OCI-LY3 (cell line): ENCODE data around the gene NPRL2.

Experiments
- H2AFZ ChIP-seq: fragments of 200-600, 300-600 bp; shearing (Covaris generic); 2 replicates; pipeline ENCODE4 v1.6.0; 2014; ENCODE audit warnings: antibody characterized with exemption, low read depth, low read length
- H3K27ac ChIP-seq: fragments of 200-600, 300-600 bp; sonication (generic); 2 replicates; pipeline ENCODE4 v1.5.1; 2014; ENCODE audit warnings: mild to moderate bottlenecking, low read length, moderate library complexity, mixed read lengths
- H3K27me3 ChIP-seq: fragments of 200-600, 300-600 bp; sonication (generic); 2 replicates; pipeline ENCODE4 v1.6.1; 2014; ENCODE audit warnings: low read depth, low read length, mixed read lengths
- H3K36me3 ChIP-seq: fragments of 200-600, 300-600 bp; sonication (generic); replicated peaks from 2 replicates; pipeline ENCODE3; 2014; ENCODE audit warnings: low read depth, low read length, mixed read lengths
- H3K4me1 ChIP-seq: fragments of 300-600, 200-600 bp; sonication (generic); 2 replicates; pipeline ENCODE4 v1.6.1; 2014; ENCODE audit warnings: low read length, mixed read lengths
- H3K4me2 ChIP-seq: fragments of 200-600, 300-600 bp; sonication (generic); 2 replicates; pipeline ENCODE4 v1.6.1; 2014; ENCODE audit warnings: low read length, mixed read lengths
- H3K4me3 ChIP-seq: fragments of 300-600, 200-600 bp; sonication (generic); 2 replicates; pipeline ENCODE4 v1.5.1; 2014; ENCODE audit warnings: antibody characterized with exemption, mild to moderate bottlenecking, low read length, moderate library complexity
- H3K79me2 ChIP-seq: fragments of 300-600, 200-600 bp; shearing (Covaris generic); 2 replicates; pipeline ENCODE4 v1.6.1; 2014; ENCODE audit warnings: mild to moderate bottlenecking, low read length, mixed read lengths
- H3K9ac ChIP-seq: fragments of 300-600, 200-600 bp; shearing (Covaris generic); 2 replicates; pipeline ENCODE4 v1.6.0; 2014; ENCODE audit warnings: mild to moderate bottlenecking, low read length, moderate library complexity
- H3K9me3 ChIP-seq: fragments of 200-600, 300-600 bp; shearing (Covaris generic); 2 replicates; pipeline ENCODE4 v1.6.1; 2014; ENCODE audit warnings: low read length, mixed read lengths; ENCODE audit not compliant: insufficient read depth
- H4K20me1 ChIP-seq: fragments of 200-600, 300-600 bp; sonication (generic); 2 replicates; pipeline ENCODE4 v1.6.1; 2016; ENCODE audit warnings: low read length, mixed read lengths; ENCODE audit not compliant: insufficient read depth
- CTCF ChIP-seq: fragments of 200-600, 300-600 bp; sonication (generic); IDR thresholded peaks from 2 replicates; pipeline ENCODE4 v1.5.1; 2014; ENCODE audit warnings: antibody characterized with exemption, low read length, low read depth
- EZH2phosphoT487 ChIP-seq: fragments of 200-600 bp; shearing (Covaris generic); IDR thresholded peaks from 2 replicates; pipeline ENCODE4 v1.6.1; 2018; ENCODE audit warnings: antibody characterized with exemption, mixed run types, low read depth

NPRL2 gene

GRCh38 chr3:50338965-50339364, 11.6 kb downstream of the NPRL2 start:
- TF ChIP-seq CTCF: no peak
- TF ChIP-seq EZH2phosphoT487: no peak
- Histone ChIP-seq H3K79me2 (peaks cover 43% of the 10 kb centered on the region), H3K27me3 (no peaks in the 10 kb centered on the region), H3K4me2 (peak overlapping the region; percentile 84), H3K9ac (peak overlapping the region; percentile 92), H3K36me3 (peaks cover 19% of the 10 kb centered on the region), H2AFZ (no peak overlapping the region), H3K4me1 (peaks cover 19% of the 10 kb centered on the region), H3K4me3 (peak overlapping the region; percentile 84), H4K20me1 (peaks cover 8% of the 10 kb centered on the region), H3K27ac (0 out of 2 replicates have a peak overlapping the region, but pooled peaks have one; percentile 82), H3K9me3 (no peaks in the 10 kb centered on the region)

GRCh38 chr3:50337175-50337861, 13.3 kb downstream of the NPRL2 start:
- H3K4me3 ChIP-seq: peak overlapping the region; percentile 84
- peaks cover 23% of the 10 kb centered on the region for H3K36me3 ChIP-seq
- H3K79me2 ChIP-seq: peaks cover 59% of the 10 kb centered on the region
- peaks cover 15% of the 10 kb centered on the region for H4K20me1 ChIP-seq
- TF ChIP-seq CTCF (no peak), EZH2phosphoT487 (no peak)
- H3K27ac ChIP-seq: peak overlapping the region; percentile 82
- H3K4me2 ChIP-seq: peak overlapping the region; percentile 85
- peak overlapping the region; percentile 94 for H3K9ac ChIP-seq
- H2AFZ ChIP-seq: peak overlapping the region; percentile 31; the same call in 1 of the 2 replicates
- no peaks in the 10 kb centered on the region for H3K27me3 ChIP-seq
- H3K9me3 ChIP-seq: no peaks in the 10 kb centered on the region
- H3K4me1 ChIP-seq: peaks cover 21% of the 10 kb centered on the region

- H3K27me3 ChIP-seq: no peaks in the 10 kb centered on the region
- H3K4me1 ChIP-seq: peaks cover 21% of the 10 kb centered on the region
- peak overlapping the region; percentile 85 for H3K4me2 ChIP-seq
- H2AFZ ChIP-seq: no peak overlapping the region
- no peaks in the 10 kb centered on the region for H3K9me3 ChIP-seq
- peak overlapping the region; percentile 84 for H3K4me3 ChIP-seq
- peak overlapping the region; percentile 94 for H3K9ac ChIP-seq
- H3K79me2 ChIP-seq: peaks cover 66% of the 10 kb centered on the region
- no peak for TF ChIP-seq CTCF
- no peak for TF ChIP-seq EZH2phosphoT487
- peaks cover 15% of the 10 kb centered on the region for H4K20me1 ChIP-seq
- peak overlapping the region; percentile 82 for H3K27ac ChIP-seq
- peaks cover 30% of the 10 kb centered on the region for H3K36me3 ChIP-seq
Observed at GRCh38 chr3:50336452-50337174, 14.0 kb downstream of the NPRL2 start.

GRCh38 chr3:50334339-50335075, 16.1 kb downstream of the NPRL2 start:
- peaks cover 15% of the 10 kb centered on the region for H4K20me1 ChIP-seq
- H3K4me2 ChIP-seq: no peak overlapping the region

More at GRCh38 chr3:50334339-50335075, 16.1 kb downstream of the NPRL2 start:
- H3K27me3 ChIP-seq: no peaks in the 10 kb centered on the region
- no peak overlapping the region for H2AFZ ChIP-seq
- H3K27ac ChIP-seq: no peak overlapping the region
- peaks cover 21% of the 10 kb centered on the region for H3K4me1 ChIP-seq
- peaks cover 51% of the 10 kb centered on the region for H3K36me3 ChIP-seq
- H3K9me3 ChIP-seq: no peaks in the 10 kb centered on the region
- no peak for TF ChIP-seq CTCF
- TF ChIP-seq EZH2phosphoT487: no peak
- H3K4me3 ChIP-seq: no peak overlapping the region
- H3K9ac ChIP-seq: no peak overlapping the region
- peaks cover 72% of the 10 kb centered on the region for H3K79me2 ChIP-seq
